DND-41 (cell line): ENCODE data around the gene SLC22A8.

ENCODE experiments used
- EZH2 ChIP-seq: IDR thresholded peaks from 3 replicates; pipeline ENCODE4 v1.6.1; 2012; ENCODE audit warnings: borderline replicate concordance, low read depth, mild to moderate bottlenecking, moderate library complexity, low read length, inconsistent platforms; ENCODE audit not compliant: severe bottlenecking
- TF ChIP-seq, protein P1 (sequence below): IDR thresholded peaks from 2 replicates; pipeline ENCODE4 v1.5.1; 2012; ENCODE audit warnings: borderline replicate concordance, low read length, moderate library complexity, mild to moderate bottlenecking; ENCODE audit not compliant: poor library complexity, severe bottlenecking; ENCODE audit errors: extremely low read depth

DNA sequence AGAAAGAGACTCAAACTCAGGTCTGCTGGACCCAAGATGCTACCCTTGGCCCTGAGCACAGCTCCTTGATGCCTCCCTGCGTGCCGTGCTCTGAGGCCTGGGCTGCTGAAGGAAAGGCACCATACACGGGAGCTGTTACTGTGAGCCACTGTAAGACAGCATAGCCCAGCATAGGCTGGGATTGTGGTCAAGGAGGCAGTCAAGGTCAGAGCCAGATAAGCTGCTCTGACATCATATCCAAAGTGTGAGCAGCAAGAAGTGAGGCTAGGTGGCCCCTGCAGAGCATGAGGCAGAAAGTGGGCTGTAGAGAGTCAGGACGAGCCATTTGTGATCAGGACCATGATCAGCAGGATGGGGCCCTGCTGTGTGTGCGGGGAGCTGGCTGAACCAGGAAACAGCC is 7.7 kb downstream of the SLC22A8 start:
- TF ChIP-seq, protein P1, sequence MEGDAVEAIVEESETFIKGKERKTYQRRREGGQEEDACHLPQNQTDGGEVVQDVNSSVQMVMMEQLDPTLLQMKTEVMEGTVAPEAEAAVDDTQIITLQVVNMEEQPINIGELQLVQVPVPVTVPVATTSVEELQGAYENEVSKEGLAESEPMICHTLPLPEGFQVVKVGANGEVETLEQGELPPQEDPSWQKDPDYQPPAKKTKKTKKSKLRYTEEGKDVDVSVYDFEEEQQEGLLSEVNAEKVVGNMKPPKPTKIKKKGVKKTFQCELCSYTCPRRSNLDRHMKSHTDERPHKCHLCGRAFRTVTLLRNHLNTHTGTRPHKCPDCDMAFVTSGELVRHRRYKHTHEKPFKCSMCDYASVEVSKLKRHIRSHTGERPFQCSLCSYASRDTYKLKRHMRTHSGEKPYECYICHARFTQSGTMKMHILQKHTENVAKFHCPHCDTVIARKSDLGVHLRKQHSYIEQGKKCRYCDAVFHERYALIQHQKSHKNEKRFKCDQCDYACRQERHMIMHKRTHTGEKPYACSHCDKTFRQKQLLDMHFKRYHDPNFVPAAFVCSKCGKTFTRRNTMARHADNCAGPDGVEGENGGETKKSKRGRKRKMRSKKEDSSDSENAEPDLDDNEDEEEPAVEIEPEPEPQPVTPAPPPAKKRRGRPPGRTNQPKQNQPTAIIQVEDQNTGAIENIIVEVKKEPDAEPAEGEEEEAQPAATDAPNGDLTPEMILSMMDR, result no peak
- TF ChIP-seq EZH2, result no peak
